Fibroblast of mammary gland (primary cell): ENCODE results near the gene EIF4A3.

Experiments used
- DNase-seq: peaks from one replicate; pipeline ENCODE4 v3.0.0-alpha.2; 2010; ENCODE audit warnings: low read depth
- H3K4me3 ChIP-seq: 2 replicates; pipeline ENCODE4 v1.5.1; 2011; ENCODE audit warnings: low read depth, mild to moderate bottlenecking, low read length, moderate library complexity; ENCODE audit not compliant: control insufficient read depth
- TF ChIP-seq, protein P1 (sequence below): conservative IDR thresholded peaks from 2 replicates; pipeline ENCODE4 v1.5.1; 2011; ENCODE audit warnings: low read depth, low read length, inconsistent platforms; ENCODE audit not compliant: control insufficient read depth, insufficient read depth

EIF4A3 gene

DNA sequence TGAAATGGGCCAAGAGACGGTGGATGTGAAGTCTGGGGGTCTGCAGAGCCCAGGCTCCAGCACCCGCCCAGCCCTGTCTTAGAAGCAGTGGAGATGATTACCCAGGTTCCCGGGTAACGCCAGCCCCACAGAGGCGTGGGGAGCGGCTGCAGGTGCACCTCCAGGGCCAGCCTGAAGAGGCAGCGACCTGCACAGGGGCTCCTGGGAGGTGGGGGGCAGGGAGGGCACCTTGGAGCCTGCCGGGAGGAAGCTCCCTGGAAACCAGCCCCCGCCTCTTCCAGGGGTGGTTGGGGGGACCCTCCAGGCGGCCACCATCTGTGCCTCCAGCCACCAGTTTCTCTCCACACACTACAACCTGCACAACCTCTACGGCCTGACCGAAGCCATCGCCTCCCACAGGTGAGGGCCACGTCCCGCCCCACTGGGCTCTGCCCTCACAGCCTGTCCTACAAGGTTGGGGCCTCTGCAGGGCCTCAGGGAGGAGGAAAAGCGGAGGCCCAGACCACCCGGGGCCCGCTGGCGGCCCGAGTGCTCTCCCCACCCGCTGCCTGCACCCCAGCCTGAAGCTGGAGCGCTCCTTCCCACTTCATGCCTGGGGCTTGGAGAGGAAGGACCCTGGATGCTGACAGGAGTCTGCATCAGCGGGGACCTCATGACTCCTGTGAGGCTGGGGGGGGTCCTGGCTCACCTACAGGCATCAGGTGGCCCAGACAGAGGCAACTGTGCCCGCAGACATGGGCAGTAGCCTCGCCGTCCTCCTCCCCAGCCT is 35.0 kb downstream of the EIF4A3 start:
- TF ChIP-seq, protein P1, sequence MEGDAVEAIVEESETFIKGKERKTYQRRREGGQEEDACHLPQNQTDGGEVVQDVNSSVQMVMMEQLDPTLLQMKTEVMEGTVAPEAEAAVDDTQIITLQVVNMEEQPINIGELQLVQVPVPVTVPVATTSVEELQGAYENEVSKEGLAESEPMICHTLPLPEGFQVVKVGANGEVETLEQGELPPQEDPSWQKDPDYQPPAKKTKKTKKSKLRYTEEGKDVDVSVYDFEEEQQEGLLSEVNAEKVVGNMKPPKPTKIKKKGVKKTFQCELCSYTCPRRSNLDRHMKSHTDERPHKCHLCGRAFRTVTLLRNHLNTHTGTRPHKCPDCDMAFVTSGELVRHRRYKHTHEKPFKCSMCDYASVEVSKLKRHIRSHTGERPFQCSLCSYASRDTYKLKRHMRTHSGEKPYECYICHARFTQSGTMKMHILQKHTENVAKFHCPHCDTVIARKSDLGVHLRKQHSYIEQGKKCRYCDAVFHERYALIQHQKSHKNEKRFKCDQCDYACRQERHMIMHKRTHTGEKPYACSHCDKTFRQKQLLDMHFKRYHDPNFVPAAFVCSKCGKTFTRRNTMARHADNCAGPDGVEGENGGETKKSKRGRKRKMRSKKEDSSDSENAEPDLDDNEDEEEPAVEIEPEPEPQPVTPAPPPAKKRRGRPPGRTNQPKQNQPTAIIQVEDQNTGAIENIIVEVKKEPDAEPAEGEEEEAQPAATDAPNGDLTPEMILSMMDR, result no peak
- DNase-seq, result no peak
- H3K4me3 ChIP-seq, result no peak overlapping the region

DNA sequence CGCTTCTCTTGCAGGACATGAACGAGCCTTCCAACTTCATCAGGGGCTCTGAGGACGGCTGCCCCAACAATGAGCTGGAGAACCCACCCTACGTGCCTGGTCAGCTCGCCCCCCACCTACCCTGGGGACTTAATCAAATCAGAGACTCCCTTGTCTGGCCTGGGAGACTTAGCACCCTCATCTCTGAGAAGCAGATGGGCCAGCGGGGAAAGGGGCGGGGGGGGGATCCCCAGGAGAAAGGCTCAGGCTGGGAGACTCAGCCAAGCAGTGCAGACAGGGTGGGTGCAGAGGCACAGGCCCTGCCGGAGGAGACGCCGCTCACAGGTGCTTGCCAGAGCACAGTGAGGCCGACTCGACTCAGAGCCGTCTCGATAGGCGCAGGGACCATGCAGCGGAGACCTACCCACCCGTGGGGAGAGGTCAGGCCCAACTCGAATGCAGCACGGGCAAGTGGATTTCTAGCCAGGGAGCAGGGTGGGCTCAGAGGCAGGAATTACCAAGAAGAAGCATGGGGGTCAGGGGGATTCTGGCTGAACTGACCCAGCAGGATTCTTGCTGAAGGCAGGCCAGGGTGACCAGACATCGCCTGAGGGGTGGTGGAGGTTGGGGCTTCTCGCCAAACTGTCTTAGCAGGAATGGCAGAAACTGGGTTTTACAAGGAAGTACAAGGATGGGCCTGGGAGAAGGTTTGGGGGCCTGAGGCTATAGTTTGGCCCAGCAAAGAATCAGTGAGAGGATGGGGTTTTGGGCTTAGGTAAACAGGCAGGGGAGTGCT is 35.8 kb downstream of the EIF4A3 start:
- H3K4me3 ChIP-seq, result no peak overlapping the region
- TF ChIP-seq, protein P1, result no peak
- no peak for DNase-seq

DNA sequence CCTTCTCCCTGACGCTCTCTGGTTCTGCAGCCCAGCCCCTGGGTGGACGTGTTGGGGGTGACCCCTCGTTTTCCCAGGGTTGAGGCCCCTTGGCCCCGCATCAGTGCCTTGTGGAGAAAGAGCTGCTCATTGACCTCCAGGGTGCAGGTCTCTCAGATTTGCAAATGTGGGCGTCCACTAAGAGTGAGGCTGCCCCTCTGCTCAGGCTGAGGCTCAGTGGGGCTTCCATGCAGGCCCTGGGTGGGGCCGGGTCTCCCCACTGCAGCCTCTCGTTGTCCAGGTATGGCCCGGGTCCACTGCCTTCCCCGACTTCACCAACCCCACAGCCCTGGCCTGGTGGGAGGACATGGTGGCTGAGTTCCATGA is 36.5 kb downstream of the EIF4A3 start:
- no peak overlapping the region for H3K4me3 ChIP-seq
- TF ChIP-seq, protein P1, result no peak
- no peak for DNase-seq

DNA sequence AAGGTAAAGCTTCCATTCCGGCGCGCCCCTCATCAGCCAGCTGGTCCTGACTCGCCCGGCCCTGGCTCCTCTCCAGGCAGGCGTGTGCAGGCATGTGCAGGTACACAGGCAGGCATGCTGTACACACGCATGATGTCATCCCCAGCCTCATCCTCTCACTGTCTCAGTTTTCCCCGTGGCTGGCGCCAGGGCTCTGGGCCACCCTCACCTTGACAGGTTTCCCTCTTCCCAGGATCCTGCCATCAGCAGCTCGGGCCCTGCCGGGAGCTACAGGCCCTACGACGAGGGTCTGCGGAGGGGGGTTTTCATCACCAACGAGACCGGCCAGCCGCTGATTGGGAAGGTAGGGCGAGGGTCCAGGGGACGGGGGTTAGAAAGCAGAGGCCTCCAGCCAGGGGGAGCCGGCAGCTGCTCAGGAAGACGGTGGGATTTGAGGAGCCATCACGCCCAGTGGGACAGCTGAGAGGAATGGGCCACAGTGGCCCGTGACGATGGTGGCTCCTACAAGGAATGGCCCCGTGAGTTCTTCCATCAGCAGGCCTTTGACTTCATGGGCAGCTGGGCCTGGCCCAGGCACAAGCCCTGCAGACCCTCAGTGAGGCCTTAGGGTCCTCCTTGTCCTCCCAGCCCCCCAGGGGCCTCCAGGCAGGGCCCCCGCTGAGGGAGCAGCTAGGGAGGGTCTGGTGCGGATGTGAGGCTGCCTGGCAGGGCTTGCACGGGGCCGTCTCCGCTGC is 37.0 kb downstream of the EIF4A3 start:
- DNase-seq, result no peak
- TF ChIP-seq, protein P1, result no peak
- no peak overlapping the region for H3K4me3 ChIP-seq

DNA sequence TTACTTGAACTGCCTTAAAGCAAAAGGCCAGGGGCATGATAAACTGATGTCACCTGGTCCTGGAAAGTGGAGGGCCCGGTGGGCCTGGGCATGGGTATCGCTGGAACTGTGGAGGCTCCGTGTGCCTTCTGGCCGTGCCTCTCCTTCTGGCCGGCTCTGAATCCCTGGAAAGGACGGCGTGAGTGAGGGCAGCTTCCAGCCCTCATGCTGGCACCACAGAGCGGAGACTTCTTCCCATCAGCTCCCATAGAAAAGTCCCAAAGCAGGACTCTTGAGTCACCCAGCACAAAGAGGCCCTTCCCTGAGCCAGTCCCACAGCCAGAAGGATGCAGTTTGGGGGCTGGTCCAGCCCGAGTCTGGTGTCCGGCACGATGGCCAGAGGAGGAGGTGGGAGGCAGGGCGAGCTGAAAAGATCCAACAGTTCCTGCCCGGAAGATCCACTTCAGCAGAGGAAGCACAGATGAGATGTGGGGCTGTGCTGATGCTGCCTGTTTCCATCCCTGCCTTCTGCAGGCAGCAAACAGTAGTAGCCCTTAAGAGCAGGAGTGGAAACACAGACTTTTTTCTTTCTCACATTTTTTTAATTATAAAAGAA is 37.8 kb downstream of the EIF4A3 start:
- no peak overlapping the region for H3K4me3 ChIP-seq
- TF ChIP-seq, protein P1, result no peak
- DNase-seq, result no peak
